Measurements from ENCODE around the gene BAHCC1. TPM values are rescaled to one million over a fixed set of nuclear protein-coding genes. Genes with fewer than 3 reads are reported as not detected.

The BAHCC1 gene
- total and polyA plus RNA-seq, 2 of the 8 experiments (the other 6 are each of a cell fraction or from before 2014, with no cell fraction given), result 0.26 to 0.58 TPM

- no peak for TF ChIP-seq RAD21 (IDR thresholded peaks at IDR 0.05 in 1 of 2, conservative IDR thresholded peaks at IDR 0.05 in 1 of 2; ENCODE audit: low read depth in 2 of 2, low read length in 2 of 2)
- TF ChIP-seq SP1 (IDR thresholded peaks at IDR 0.05; ENCODE audit: low read depth, low read length), result no peak
- no peak for TF ChIP-seq SUZ12 (IDR thresholded peaks at IDR 0.05; ENCODE audit: low read length)
- TF ChIP-seq CBX5 (IDR thresholded peaks at IDR 0.05; ENCODE audit: low read depth, low read length), result no peak
Observed at GRCh38 chr17:81413497-81414135, 18.4 kb downstream of the BAHCC1 start (continued).

All from H1 (cell line).